Peyer's patch (tissue), 4 donors: ENCODE results near the gene DCLK1. TPM values are rescaled to one million over a fixed set of nuclear protein-coding genes. Genes with fewer than 3 reads are reported as not detected.

Experiments used
- DNase-seq, 3 donors: peaks; one replicate each; pipeline ENCODE4 v3.0.0-alpha.2; 2017 to 2019
- H3K27ac ChIP-seq, 4 donors: fragments of 200-600 bp; sonication (generic); one replicate each; pipeline ENCODE4 v1.5.1; 2016 to 2019
- H3K27me3 ChIP-seq, 2 donors: fragments of 200-600 bp; sonication (generic); one replicate each; pipeline ENCODE4 v1.5.1; 2019
- H3K36me3 ChIP-seq, 3 donors: fragments of 200-600 bp; sonication (generic); one replicate each; pipeline ENCODE4 v1.5.1; 2016 to 2019
- H3K4me1 ChIP-seq, 4 donors: fragments of 200-600 bp; sonication (generic); one replicate each; pipeline ENCODE4 v1.5.1; 2016 to 2019
- H3K4me3 ChIP-seq, 4 donors: fragments of 200-600 bp; sonication (generic); 1 replicate in 3 of 4; 2 replicates in 1 of 4; pipeline ENCODE4 v1.5.1; 2016 to 2019; ENCODE audit warnings: mild to moderate bottlenecking in 1 of 4
- H3K9me3 ChIP-seq, 4 donors: fragments of 200-600 bp; sonication (generic); one replicate each; pipeline ENCODE4 v1.5.1; 2016 to 2019; ENCODE audit warnings: mild to moderate bottlenecking in 1 of 4
- CTCF ChIP-seq, 6 experiments: fragments of 450-650 bp in 4 of 6; fragments of 200-600 bp in 2 of 6; sonication (generic) in 1 of 6; IDR thresholded peaks; one replicate each; pipeline ENCODE4 v1.5.1; 2017 to 2019; ENCODE audit warnings: antibody characterized with exemption in 6 of 6, mild to moderate bottlenecking in 3 of 6, moderate library complexity in 1 of 6
- POLR2A ChIP-seq, 2 donors: fragments of 450-650 bp; IDR thresholded peaks; one replicate each; pipeline ENCODE4 v1.5.1; 2017; ENCODE audit warnings: antibody characterized with exemption in 2 of 2, mild to moderate bottlenecking in 2 of 2, moderate library complexity in 2 of 2
- total RNA-seq, 4 donors: library from RNA; depleted of rRNA; stranded (reverse); fragments of >200 nt; gene quantifications; one replicate each; pipeline ENCODE4 v1.1.0, GENCODE V29; 2016

Gene DCLK1
- total RNA-seq = 10 to 100 TPM in 2 of 4 donors, 1 to 10 TPM in 2; 3.7 to 23.1 (median 9.1) TPM

GRCh38 chr13:36131222-36131930 is at the start of gene DCLK1:
Gene DCLK1, minus strand, starts transcription at chr13:36131382.
- Histone ChIP-seq H3K27ac (peak within 1 kb of the TSS in 3 of 4 donors; percentile 22 to 43 (median 31)), H3K4me1 (no peaks in the 10 kb centered on the region), H3K27me3 (no peaks in the 10 kb centered on the region), H3K36me3 (no peaks in the 10 kb centered on the region), H3K9me3 (no peaks in the 10 kb centered on the region), H3K4me3 (peak within 1 kb of the TSS; percentile 18 to 48 (median 42))
- TF ChIP-seq POLR2A (IDR thresholded peaks at IDR 0.05) (no peak), CTCF (IDR thresholded peaks at IDR 0.05) (no peak)
- DNase-seq = peak in 1 of 3 donors; percentile 54

GRCh38 chr13:36175621-36176020 is 44.4 kb upstream of the DCLK1 start:
- no peaks in the 10 kb centered on the region for H3K36me3 ChIP-seq
- no peak for TF ChIP-seq CTCF (IDR thresholded peaks at IDR 0.05)
- TF ChIP-seq POLR2A (IDR thresholded peaks at IDR 0.05) = no peak
- H3K4me1 ChIP-seq = no peaks in the 10 kb centered on the region
- H3K4me3 ChIP-seq = no peak overlapping the region
- DNase-seq = no peak
- no peaks in the 10 kb centered on the region for H3K27me3 ChIP-seq
- no peak overlapping the region for H3K27ac ChIP-seq
- no peaks in the 10 kb centered on the region for H3K9me3 ChIP-seq

GRCh38 chr13:36174923-36175322 is 43.7 kb upstream of the DCLK1 start:
- H3K4me1 ChIP-seq = no peaks in the 10 kb centered on the region

GRCh38 chr13:36173571-36174322 is 42.6 kb upstream of the DCLK1 start:
- TF ChIP-seq CTCF (IDR thresholded peaks at IDR 0.05) (no peak), POLR2A (IDR thresholded peaks at IDR 0.05) (no peak)
- H3K4me1 ChIP-seq = no peaks in the 10 kb centered on the region
- H3K36me3 ChIP-seq = no peaks in the 10 kb centered on the region
- no peak overlapping the region for H3K27ac ChIP-seq
- no peaks in the 10 kb centered on the region for H3K27me3 ChIP-seq
- no peak for DNase-seq
- H3K4me3 ChIP-seq = no peak overlapping the region
- H3K9me3 ChIP-seq = no peaks in the 10 kb centered on the region

More at GRCh38 chr13:36174923-36175322, 43.7 kb upstream of the DCLK1 start:
- Histone ChIP-seq H3K27ac (no peak overlapping the region), H3K27me3 (no peaks in the 10 kb centered on the region), H3K36me3 (no peaks in the 10 kb centered on the region), H3K4me3 (no peak overlapping the region), H3K9me3 (no peaks in the 10 kb centered on the region)
- no peak for TF ChIP-seq POLR2A (IDR thresholded peaks at IDR 0.05)
- TF ChIP-seq CTCF (IDR thresholded peaks at IDR 0.05) = no peak
- DNase-seq = no peak

GRCh38 chr13:36166046-36166445 is 34.9 kb upstream of the DCLK1 start:
- H3K27ac ChIP-seq = no peak overlapping the region
- H3K9me3 ChIP-seq = no peaks in the 10 kb centered on the region
- no peak for TF ChIP-seq POLR2A (IDR thresholded peaks at IDR 0.05)
- no peak for TF ChIP-seq CTCF (IDR thresholded peaks at IDR 0.05)
- no peaks in the 10 kb centered on the region for H3K36me3 ChIP-seq
- H3K4me3 ChIP-seq = no peak overlapping the region
- H3K27me3 ChIP-seq = no peaks in the 10 kb centered on the region
- DNase-seq = no peak
- H3K4me1 ChIP-seq = no peaks in the 10 kb centered on the region
